Keratinocyte (primary cell): Measurements from ENCODE around the gene WDR41. TPM values are rescaled to one million over a fixed set of nuclear protein-coding genes. Genes with fewer than 3 reads are reported as not detected.

ENCODE experiments used
- DNase-seq: peaks from one replicate; pipeline ENCODE4 v3.0.0-alpha.2; 2011; ENCODE audit warnings: low read depth, missing footprints, low spot score
- FAIRE-seq: peaks from 2 replicates; lab custom pipeline; 2011; peaks lifted over from hg19 to GRCh38; lab: Jason Lieb, UNC
- H2AFZ ChIP-seq: 2 replicates; pipeline ENCODE4 v1.6.0; 2012; ENCODE audit warnings: low read length, control low read depth, inconsistent platforms; ENCODE audit not compliant: control insufficient read depth
- H3K27ac ChIP-seq: 2 replicates; pipeline ENCODE4 v1.5.1; 2011; ENCODE audit warnings: low read length; ENCODE audit not compliant: control insufficient read depth, insufficient read depth
- H3K27me3 ChIP-seq: 3 replicates; pipeline ENCODE4 v1.6.0; 2011; ENCODE audit warnings: low read length; ENCODE audit not compliant: control insufficient read depth, insufficient read depth; ENCODE audit errors: extremely low read depth
- H3K36me3 ChIP-seq, 2 experiments: 2 replicates in 1 of 2; 3 replicates in 1 of 2; pipeline ENCODE4 v1.5.1; 2011; ENCODE audit warnings: low read length in 2 of 2, mild to moderate bottlenecking in 1 of 2; ENCODE audit not compliant: control insufficient read depth in 2 of 2, insufficient read depth in 2 of 2; ENCODE audit errors: extremely low read depth in 1 of 2
- H3K4me1 ChIP-seq: 3 replicates; pipeline ENCODE4 v1.5.1; 2011; ENCODE audit warnings: low read length; ENCODE audit not compliant: control insufficient read depth, insufficient read depth; ENCODE audit errors: extremely low read depth
- H3K4me2 ChIP-seq: 3 replicates; pipeline ENCODE4 v1.6.0; 2011; ENCODE audit warnings: low read depth, low read length; ENCODE audit not compliant: control insufficient read depth, insufficient read depth; ENCODE audit errors: extremely low read depth
- H3K4me3 ChIP-seq, 3 experiments: fragments of 200-600 bp in 1 of 3; sonication (generic) in 1 of 3; 2 replicates in 2 of 3; 3 replicates in 1 of 3; pipeline ENCODE4 v1.5.1; 2011 to 2016; ENCODE audit warnings: low read length in 3 of 3, mild to moderate bottlenecking in 3 of 3, control low read depth in 2 of 3, inconsistent platforms in 1 of 3, low read depth in 1 of 3, mixed read lengths in 1 of 3, mixed run types in 1 of 3, moderate library complexity in 1 of 3; ENCODE audit not compliant: control insufficient read depth in 2 of 3, insufficient read depth in 2 of 3; ENCODE audit errors: extremely low read depth in 1 of 3
- H3K79me2 ChIP-seq: 2 replicates; pipeline ENCODE4 v1.6.0; 2012; ENCODE audit warnings: low read length; ENCODE audit not compliant: control insufficient read depth, insufficient read depth
- H3K9ac ChIP-seq: 3 replicates; pipeline ENCODE4 v1.6.0; 2011; ENCODE audit warnings: low read length; ENCODE audit not compliant: control insufficient read depth, insufficient read depth; ENCODE audit errors: extremely low read depth
- H3K9me1 ChIP-seq: 3 replicates; pipeline ENCODE4 v1.6.0; 2011; ENCODE audit warnings: low read length; ENCODE audit not compliant: control insufficient read depth, insufficient read depth; ENCODE audit errors: extremely low read depth
- H3K9me3 ChIP-seq: 2 replicates; pipeline ENCODE4 v1.5.1; 2012; ENCODE audit warnings: low read depth, low read length; ENCODE audit not compliant: control insufficient read depth
- H4K20me1 ChIP-seq: 3 replicates; pipeline ENCODE4 v1.6.0; 2011; ENCODE audit warnings: low read length; ENCODE audit not compliant: control insufficient read depth, insufficient read depth; ENCODE audit errors: extremely low read depth
- CTCF ChIP-seq, 3 experiments: IDR thresholded peaks in 1 of 3; conservative IDR thresholded peaks in 1 of 3; optimal IDR thresholded peaks in 1 of 3; 2 replicates in 2 of 3; 3 replicates in 1 of 3; pipeline versions ENCODE3 to v1.5.1; 2011; ENCODE audit warnings: low read length in 3 of 3, mild to moderate bottlenecking in 3 of 3, moderate library complexity in 2 of 3, control low read depth in 1 of 3, inconsistent platforms in 1 of 3; ENCODE audit not compliant: insufficient read depth in 2 of 3; ENCODE audit errors: extremely low read depth in 1 of 3
- EZH2 ChIP-seq: IDR thresholded peaks from one replicate; pipeline ENCODE4 v1.6.1; 2012; ENCODE audit warnings: inconsistent platforms, mild to moderate bottlenecking, low read length, moderate library complexity
- dilution Hi-C: fragments of 300-500 bp; cut with MboI; formaldehyde crosslinking; loops from one replicate; pipeline ENCODE4 v1.7.0; 2020; ENCODE audit warnings: low sequenced_read_pairs; ENCODE audit not compliant: extremely low pct_ligation_motif_present
- polyA plus RNA-seq, 5 experiments: library from polyadenylated mRNA; depleted of rRNA in 3 of 5; stranded (reverse) in 3 of 5; stranded (forward) in 1 of 5; unstranded in 1 of 5; fragments of >200 nt; gene quantifications; 1 replicate in 1 of 5; 2 replicates in 3 of 5; 3 replicates in 1 of 5; pipeline versions ENCODE4 v1.2.1 to v1.2.3, GENCODE V29; 2011 to 2012; ENCODE audit warnings: missing spikeins in 2 of 5, low read depth in 1 of 5, low replicate concordance in 1 of 5

WDR41 gene
- polyA plus RNA-seq, 1 donor (not counting 4 experiments of a cell fraction or from before 2014, with no cell fraction given) = 60.7 TPM

- Histone ChIP-seq H2AFZ (no peak overlapping the region), H3K27me3 (no peaks in the 10 kb centered on the region), H3K9me3 (no peaks in the 10 kb centered on the region), H3K27ac (no peak overlapping the region), H3K9ac (no peak overlapping the region), H3K79me2 (peaks cover 2% of the 10 kb centered on the region), H3K4me3 (no peak overlapping the region), H3K4me2 (no peak overlapping the region), H4K20me1 (no peaks in the 10 kb centered on the region), H3K9me1 (no peaks in the 10 kb centered on the region), H3K36me3 (peaks cover 0 to 2% of the 10 kb centered on the region in 2 experiments), H3K4me1 (no peaks in the 10 kb centered on the region)
- DNase-seq (no peak), FAIRE-seq (no peak)
- dilution Hi-C loops = no loop called here
- TF ChIP-seq CTCF (optimal IDR thresholded peaks at IDR 0.05 in 1 of 3, IDR thresholded peaks at IDR 0.05 in 1 of 3, conservative IDR thresholded peaks at IDR 0.05 in 1 of 3; ENCODE audit: extremely low read depth in 1 of 3, insufficient read depth in 2 of 3, low read length in 3 of 3) (no peak), EZH2 (no peak)
Observed at GRCh38 chr5:77463905-77464304, 28.2 kb downstream of the WDR41 start.

GRCh38 chr5:77461287-77461686, 30.8 kb downstream of the WDR41 start:
- H3K27ac ChIP-seq = no peak overlapping the region
- H3K4me2 ChIP-seq = no peak overlapping the region
- H3K9me3 ChIP-seq = no peaks in the 10 kb centered on the region
- no peaks in the 10 kb centered on the region for H3K79me2 ChIP-seq
- FAIRE-seq (no peak), DNase-seq (no peak)
- H4K20me1 ChIP-seq = no peaks in the 10 kb centered on the region
- peaks cover 0 to 2% of the 10 kb centered on the region in 2 experiments for H3K36me3 ChIP-seq
- no peak overlapping the region for H3K9ac ChIP-seq
- no peaks in the 10 kb centered on the region for H3K27me3 ChIP-seq
- no peak overlapping the region for H2AFZ ChIP-seq
- no peaks in the 10 kb centered on the region for H3K4me1 ChIP-seq
- no peak overlapping the region for H3K4me3 ChIP-seq
- no peak for TF ChIP-seq EZH2
- no peak for TF ChIP-seq CTCF (optimal IDR thresholded peaks at IDR 0.05 in 1 of 3, IDR thresholded peaks at IDR 0.05 in 1 of 3, conservative IDR thresholded peaks at IDR 0.05 in 1 of 3; ENCODE audit: extremely low read depth in 1 of 3, insufficient read depth in 2 of 3, low read length in 3 of 3)
- dilution Hi-C loops = no loop called here
- no peaks in the 10 kb centered on the region for H3K9me1 ChIP-seq
